Tibial nerve (tissue), 4 donors: Measurements from ENCODE around the gene ZFPL1. TPM values are rescaled to one million over a fixed set of nuclear protein-coding genes. Genes with fewer than 3 reads are reported as not detected.

Source experiments
- DNase-seq, 2 donors: peaks; one replicate each; pipeline ENCODE4 v3.0.0-alpha.2; 2019; ENCODE audit warnings: low spot score in 2 of 2
- H3K27ac ChIP-seq, 4 donors: fragments of 200-600 bp; sonication (generic) in 3 of 4; one replicate each; pipeline ENCODE4 v1.5.1; 2017 to 2019; ENCODE audit warnings: mild to moderate bottlenecking in 1 of 4
- H3K27me3 ChIP-seq, 2 donors: fragments of 200-600 bp; sonication (generic) in 1 of 2; one replicate each; pipeline versions ENCODE4 v1.5.1 to v1.6.0; 2017 to 2019
- H3K36me3 ChIP-seq, 3 donors: fragments of 200-600 bp; sonication (generic); one replicate each; pipeline ENCODE4 v1.5.1; 2018 to 2019
- H3K4me1 ChIP-seq, 4 donors: fragments of 200-600 bp; sonication (generic) in 3 of 4; one replicate each; pipeline ENCODE4 v1.5.1; 2017 to 2019
- H3K4me3 ChIP-seq, 4 donors: fragments of 200-600 bp; sonication (generic) in 3 of 4; one replicate each; pipeline ENCODE4 v1.5.1; 2017 to 2019; ENCODE audit warnings: mild to moderate bottlenecking in 1 of 4, moderate library complexity in 1 of 4
- H3K9me3 ChIP-seq, 4 donors: fragments of 200-600 bp; sonication (generic) in 3 of 4; one replicate each; pipeline ENCODE4 v1.5.1; 2017 to 2019
- CTCF ChIP-seq, 5 experiments: fragments of 200-600 bp in 3 of 5; fragments of 450-650 bp in 2 of 5; sonication (generic) in 3 of 5; IDR thresholded peaks; one replicate each; pipeline ENCODE4 v1.5.1; 2016 to 2019; ENCODE audit warnings: antibody characterized with exemption in 5 of 5, mild to moderate bottlenecking in 3 of 5, moderate library complexity in 2 of 5
- EP300 ChIP-seq, 2 donors: sonication (generic); formaldehyde crosslinking; IDR thresholded peaks; one replicate each; pipeline ENCODE4 v1.6.1; 2017; ENCODE audit warnings: antibody characterized with exemption in 2 of 2, mild to moderate bottlenecking in 1 of 2
- POLR2A ChIP-seq, 2 donors: fragments of 450-650 bp; IDR thresholded peaks; one replicate each; pipeline ENCODE4 v1.6.1; 2017; ENCODE audit warnings: antibody characterized with exemption in 2 of 2, mild to moderate bottlenecking in 2 of 2, moderate library complexity in 2 of 2
- WGBS, 2 donors: methylation state at CpG; one replicate each; pipeline ENCODE4 v1.1.5; 2018; 5-methylcytosine and 5-hydroxymethylcytosine counted together
- total RNA-seq, 4 donors: library from RNA; depleted of rRNA; stranded (reverse); fragments of >200 nt; gene quantifications; one replicate each; pipeline ENCODE4 v1.1.0, GENCODE V29; 2016

The ZFPL1 gene
- total RNA-seq, 4 donors from 2014 or later = 28.0 to 48.3 (median 35.1) TPM

- Histone ChIP-seq H3K4me3 (no peak overlapping the region), H3K27ac (no peak overlapping the region), H3K36me3 (peaks cover 0 to 45% (median 5%) of the 10 kb centered on the region in 3 donors), H3K9me3 (no peaks in the 10 kb centered on the region), H3K27me3 (no peaks in the 10 kb centered on the region), H3K4me1 (peaks cover 0 to 7% (median under 1%) of the 10 kb centered on the region in 4 donors)
- no peak for DNase-seq
- no peak for TF ChIP-seq CTCF (IDR thresholded peaks at IDR 0.05)
- TF ChIP-seq POLR2A (IDR thresholded peaks at IDR 0.05) = no peak
- no peak for TF ChIP-seq EP300 (IDR thresholded peaks at IDR 0.05)
- 93 to 94% methylated on average over 4 of the region's 4 CpGs for WGBS, 2 donors
Measured at GRCh38 chr11:65090628-65091027, 6.6 kb downstream of the ZFPL1 start.

- WGBS, 2 donors = 78 to 80% methylated on average over 22 of the region's 22 CpGs
- Histone ChIP-seq H3K4me3 (peak overlapping the region; percentile 90 to 94 (median 92)), H3K27me3 (no peaks in the 10 kb centered on the region), H3K4me1 (peaks cover 0 to 33% (median 12%) of the 10 kb centered on the region in 4 donors), H3K9me3 (no peaks in the 10 kb centered on the region), H3K36me3 (peaks cover 0 to 11% (median 0%) of the 10 kb centered on the region in 3 donors), H3K27ac (peak overlapping the region in 2 of 4 donors; percentile 92 to 93)
- TF ChIP-seq EP300 (IDR thresholded peaks at IDR 0.05) = no peak
- no peak for TF ChIP-seq CTCF (IDR thresholded peaks at IDR 0.05)
- no peak for TF ChIP-seq POLR2A (IDR thresholded peaks at IDR 0.05)
- no peak for DNase-seq
Measured at GRCh38 chr11:65095427-65095826, 11.4 kb downstream of the ZFPL1 start.

- peaks cover 0 to 11% (median 0%) of the 10 kb centered on the region in 3 donors for H3K36me3 ChIP-seq
- 0 to 1% methylated on average over 28 to 51 of the region's 52 CpGs for WGBS, 2 donors
- peak; percentile 76 to 83 for DNase-seq
- TF ChIP-seq POLR2A (IDR thresholded peaks at IDR 0.05) (peak in 1 of 2 donors; percentile 45), EP300 (IDR thresholded peaks at IDR 0.05) (peak; percentile 84 to 97), CTCF (IDR thresholded peaks at IDR 0.05) (peak in 2 of 5 experiments; percentile 45 to 66)
- H3K9me3 ChIP-seq = no peaks in the 10 kb centered on the region
- H3K27me3 ChIP-seq = no peaks in the 10 kb centered on the region
- peak within 1 kb of the TSS; percentile 90 to 94 (median 92) for H3K4me3 ChIP-seq
- H3K27ac ChIP-seq = peak within 1 kb of the TSS; percentile 77 to 95 (median 92)
- peaks cover 0 to 33% (median 12%) of the 10 kb centered on the region in 4 donors for H3K4me1 ChIP-seq
Measured at GRCh38 chr11:65095974-65096806, 12.2 kb downstream of the ZFPL1 start, which contains the start of gene VPS51. VPS51 (plus strand) TSS chr11:65096214; CDS start chr11:65096251, 37 bp downstream.

- Histone ChIP-seq H3K36me3 (peaks cover 0 to 11% (median 0%) of the 10 kb centered on the region in 3 donors), H3K4me1 (peaks cover 0 to 35% (median 12%) of the 10 kb centered on the region in 4 donors), H3K27me3 (no peaks in the 10 kb centered on the region), H3K4me3 (peak overlapping the region; percentile 90 to 94 (median 92)), H3K27ac (peak overlapping the region in 3 of 4 donors; percentile 92 to 95 (median 93)), H3K9me3 (no peaks in the 10 kb centered on the region)
- TF ChIP-seq EP300 (IDR thresholded peaks at IDR 0.05) (no peak), CTCF (IDR thresholded peaks at IDR 0.05) (no peak), POLR2A (IDR thresholded peaks at IDR 0.05) (no peak)
- 33 to 42% methylated on average over 8 of the region's 8 CpGs for WGBS, 2 donors
- no peak for DNase-seq
Measured at GRCh38 chr11:65096926-65097325, 12.9 kb downstream of the ZFPL1 start.
